Measurements from ENCODE around the gene SNRPA. TPM values are rescaled to one million over a fixed set of nuclear protein-coding genes. Genes with fewer than 3 reads are reported as not detected.
"Not testable (repeated sequence)": the region's sequence is repeated elsewhere in the genome, so short reads cannot be mapped to it uniquely, and the experiment has no call there.

The SNRPA gene
- total RNA-seq, 1 experiment from 2014 or later = 160 TPM

GRCh38 chr19:40759352-40759751 is 8.3 kb downstream of the SNRPA start:
- intact Hi-C loops (cut with micrococcal nuclease) = no loop called here
- no peak for TF ChIP-seq CTCF (IDR thresholded peaks at IDR 0.05; ENCODE audit: unreplicated experiment)
- ChIA-PET POLR2A (interaction anchor here (1.9 kb wide), 1 partner anchor 19 kb away, joined by 9 read pairs; the partner anchor contains the start of gene RAB4B), CTCF (interaction anchor here (1.6 kb wide), 1 partner anchor 61 kb away, joined by 5 read pairs; no protein-coding TSS in a partner anchor)
- no peak overlapping the region for H3K27ac Mint-ChIP-seq (ENCODE audit: low read depth, unreplicated experiment)
- peaks cover 20% of the 10 kb centered on the region for H3K4me1 Mint-ChIP-seq (ENCODE audit: insufficient read depth, unreplicated experiment)
- no peak overlapping the region for H3K4me3 Mint-ChIP-seq (ENCODE audit: unreplicated experiment)
- no peaks in the 10 kb centered on the region for H3K9me3 Mint-ChIP-seq (ENCODE audit: unreplicated experiment)
- BruUV-seq (replicated peaks) = no TSS peak
- DNase-seq (ENCODE audit: unreplicated experiment) = no peak
- H3K36me3 Mint-ChIP-seq (ENCODE audit: insufficient read depth, unreplicated experiment) = peaks cover 100% of the 10 kb centered on the region
- H3K27me3 Mint-ChIP-seq (ENCODE audit: insufficient read depth, unreplicated experiment) = no peaks in the 10 kb centered on the region

DNA sequence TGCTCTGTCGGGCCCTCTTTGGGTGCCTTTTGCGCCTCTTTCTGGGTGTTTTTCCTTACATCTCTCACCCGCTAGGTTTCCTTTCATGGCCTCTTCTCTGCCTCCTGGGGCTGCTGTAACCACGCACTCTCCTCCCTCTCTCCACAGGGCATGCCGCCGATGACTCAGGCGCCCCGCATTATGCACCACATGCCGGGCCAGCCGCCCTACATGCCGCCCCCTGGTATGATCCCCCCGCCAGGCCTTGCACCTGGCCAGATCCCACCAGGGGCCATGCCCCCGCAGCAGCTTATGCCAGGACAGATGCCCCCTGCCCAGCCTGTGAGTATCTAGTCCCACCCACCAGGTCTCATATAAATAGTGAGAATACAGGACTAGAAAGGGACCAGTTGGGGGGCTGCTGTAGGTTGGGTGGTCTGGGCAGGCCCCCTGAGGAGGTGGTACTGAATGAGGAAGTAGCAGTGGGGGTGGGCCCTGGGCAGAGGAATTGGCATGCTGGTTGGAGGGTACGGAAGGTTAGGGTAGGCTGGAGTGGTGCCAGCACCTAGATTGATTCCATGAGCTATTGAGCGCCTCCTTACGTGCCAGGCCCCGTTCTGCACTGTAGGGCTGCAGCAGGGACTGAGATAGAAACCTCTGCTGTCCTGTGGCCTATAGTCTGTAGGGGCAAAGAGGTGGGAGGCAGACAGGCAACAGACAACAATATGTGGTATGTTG is 11.9 kb downstream of the SNRPA start:
- BruUV-seq (replicated peaks) = no TSS peak
- CTCF ChIA-PET = no interaction called here
- no peaks in the 10 kb centered on the region for H3K27me3 Mint-ChIP-seq (ENCODE audit: insufficient read depth, unreplicated experiment)
- H3K9me3 Mint-ChIP-seq (ENCODE audit: unreplicated experiment) = no peaks in the 10 kb centered on the region
- DNase-seq (ENCODE audit: unreplicated experiment) = no peak
- no peak for TF ChIP-seq CTCF (IDR thresholded peaks at IDR 0.05; ENCODE audit: unreplicated experiment)
- H3K36me3 Mint-ChIP-seq (ENCODE audit: insufficient read depth, unreplicated experiment) = peaks cover 100% of the 10 kb centered on the region
- no peak overlapping the region for H3K27ac Mint-ChIP-seq (ENCODE audit: low read depth, unreplicated experiment)
- H3K4me3 Mint-ChIP-seq (ENCODE audit: unreplicated experiment) = no peak overlapping the region
- intact Hi-C loops (cut with micrococcal nuclease) = no loop called here
- POLR2A ChIA-PET = no interaction called here
- no peaks in the 10 kb centered on the region for H3K4me1 Mint-ChIP-seq (ENCODE audit: insufficient read depth, unreplicated experiment)

GRCh38 chr19:40763526-40763925 is 12.5 kb downstream of the SNRPA start:
- DNase-seq (ENCODE audit: unreplicated experiment) = no peak
- Mint-ChIP-seq H3K36me3 (ENCODE audit: insufficient read depth, unreplicated experiment) (peaks cover 94% of the 10 kb centered on the region), H3K27me3 (ENCODE audit: insufficient read depth, unreplicated experiment) (no peaks in the 10 kb centered on the region), H3K4me1 (ENCODE audit: insufficient read depth, unreplicated experiment) (no peaks in the 10 kb centered on the region), H3K9me3 (ENCODE audit: unreplicated experiment) (no peaks in the 10 kb centered on the region), H3K27ac (ENCODE audit: low read depth, unreplicated experiment) (no peak overlapping the region), H3K4me3 (ENCODE audit: unreplicated experiment) (no peak overlapping the region)
- no TSS peak for BruUV-seq (replicated peaks)
- ChIA-PET CTCF (no interaction called here), POLR2A (interaction anchor here (1.0 kb wide), 1 partner anchor 12 kb away, joined by 3 read pairs; no protein-coding TSS in a partner anchor)
- intact Hi-C loops (cut with micrococcal nuclease) = no loop called here
- no peak for TF ChIP-seq CTCF (IDR thresholded peaks at IDR 0.05; ENCODE audit: unreplicated experiment)

DNA sequence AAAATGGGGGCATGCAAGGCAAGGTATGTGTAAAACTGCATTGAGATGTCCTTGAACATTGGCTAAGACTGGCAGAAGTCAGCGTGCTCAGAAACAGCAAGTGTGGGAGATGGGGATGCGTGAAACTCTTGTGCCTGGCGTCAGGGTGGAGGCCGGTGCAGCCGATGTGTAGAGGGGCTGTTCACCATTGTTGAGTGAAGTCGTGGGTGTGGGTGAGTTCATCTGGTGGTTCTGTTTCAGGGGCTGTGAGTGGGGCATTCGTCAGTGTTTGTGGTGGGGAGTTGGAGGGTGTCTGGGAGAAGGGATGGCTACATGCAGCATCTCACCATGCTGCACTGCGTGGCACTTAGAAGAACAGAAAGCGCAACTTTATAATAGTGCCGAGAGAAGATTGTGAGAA is 13.0 kb downstream of the SNRPA start:
- ChIA-PET CTCF (no interaction called here), POLR2A (interaction anchor here (1.0 kb wide), 1 partner anchor 12 kb away, joined by 3 read pairs; no protein-coding TSS in a partner anchor)
- Mint-ChIP-seq H3K9me3 (ENCODE audit: unreplicated experiment) (no peaks in the 10 kb centered on the region), H3K36me3 (ENCODE audit: insufficient read depth, unreplicated experiment) (peaks cover 90% of the 10 kb centered on the region), H3K27ac (ENCODE audit: low read depth, unreplicated experiment) (no peak overlapping the region), H3K27me3 (ENCODE audit: insufficient read depth, unreplicated experiment) (no peaks in the 10 kb centered on the region), H3K4me1 (ENCODE audit: insufficient read depth, unreplicated experiment) (no peaks in the 10 kb centered on the region), H3K4me3 (ENCODE audit: unreplicated experiment) (no peak overlapping the region)
- intact Hi-C loops (cut with micrococcal nuclease) = no loop called here
- no peak for DNase-seq (ENCODE audit: unreplicated experiment)
- TF ChIP-seq CTCF (IDR thresholded peaks at IDR 0.05; ENCODE audit: unreplicated experiment) = no peak
- no TSS peak for BruUV-seq (replicated peaks)

GRCh38 chr19:40766385-40766784 is 15.4 kb downstream of the SNRPA start:
- DNase-seq (ENCODE audit: unreplicated experiment); H3K4me1 Mint-ChIP-seq (ENCODE audit: insufficient read depth, unreplicated experiment); BruUV-seq (replicated peaks); H3K4me3 Mint-ChIP-seq (ENCODE audit: unreplicated experiment); H3K27ac Mint-ChIP-seq (ENCODE audit: low read depth, unreplicated experiment); H3K27me3 Mint-ChIP-seq (ENCODE audit: insufficient read depth, unreplicated experiment); intact Hi-C loops (cut with micrococcal nuclease); H3K9me3 Mint-ChIP-seq (ENCODE audit: unreplicated experiment): not testable (repeated sequence)
- POLR2A ChIA-PET = interaction anchor here (0.7 to 1.3 kb wide), 3 partner anchors 12 to 32 kb away, joined by 3 to 5 read pairs (median 4); partner anchors contain the start of genes ACTMAP and RAB4B
- peaks cover 73% of the 10 kb centered on the region for H3K36me3 Mint-ChIP-seq (ENCODE audit: insufficient read depth, unreplicated experiment)
- CTCF ChIA-PET = interaction anchor here (0.6 kb wide), 2 partner anchors 52 to 357 kb away, joined by 3 to 4 read pairs; no protein-coding TSS in a partner anchor

Measured in MCF 10A (cell line).